ENCODE data around the gene HAS3. TPM values are rescaled to one million over a fixed set of nuclear protein-coding genes. Genes with fewer than 3 reads are reported as not detected.

The HAS3 gene
- total and polyA plus RNA-seq, 2 donors (not counting 3 experiments of a cell fraction or from before 2014, with no cell fraction given) = 1.5 to 1.8 TPM

DNA sequence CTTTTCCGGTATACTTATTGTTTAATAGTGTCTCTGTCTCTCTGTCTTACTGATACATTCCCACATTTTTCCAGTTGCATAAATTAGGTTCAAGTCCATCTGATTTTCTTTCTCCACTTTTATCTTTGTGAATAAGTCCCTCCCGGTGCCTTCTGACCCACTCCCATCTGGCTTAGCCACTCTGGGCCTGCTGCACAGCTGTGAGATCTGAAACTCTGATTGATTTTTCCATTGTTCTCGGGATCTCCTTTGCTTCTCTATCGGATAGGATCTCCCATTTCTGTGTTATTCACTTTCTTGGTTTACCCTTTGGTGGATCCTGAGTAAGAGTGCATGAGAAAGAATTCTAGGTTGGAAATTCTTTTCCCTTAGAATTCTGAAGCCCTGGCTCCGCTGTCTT lies 35.6 kb downstream of the HAS3 start:
- H4K20me1 ChIP-seq (replicated peaks; ENCODE audit: control insufficient read depth, extremely low read depth, insufficient read depth, low read length) = no peaks in the 10 kb centered on the region
- intact Hi-C loops (cut with micrococcal nuclease) = no loop called here
- no peak overlapping the region for H3K4me2 ChIP-seq (ENCODE audit: insufficient read depth, low read length)
- no peak overlapping the region for H2AFZ ChIP-seq (ENCODE audit: low read depth, low read length)
- BruUV-seq (replicated peaks) = no TSS peak
- H3K9me3 ChIP-seq (replicated peaks; ENCODE audit: control insufficient read depth, insufficient read depth, low read length) = no peaks in the 10 kb centered on the region
- POLR2A ChIA-PET = no interaction called here
- no peak overlapping the region for H3K4me3 ChIP-seq (replicated peaks in 1 of 3; ENCODE audit: insufficient read depth in 1 of 3, low read depth in 1 of 3, low read length in 3 of 3)
- no peaks in the 10 kb centered on the region for H3K9me1 ChIP-seq (replicated peaks; ENCODE audit: control insufficient read depth, extremely low read depth, insufficient read depth, low read length)
- H3K36me3 ChIP-seq (ENCODE audit: control insufficient read depth in 2 of 2, extremely low read depth in 1 of 2, insufficient read depth in 2 of 2, low read length in 2 of 2) = peaks cover 25 to 31% of the 10 kb centered on the region in 2 experiments
- no peaks in the 10 kb centered on the region for H3K27me3 ChIP-seq (ENCODE audit: control insufficient read depth in 2 of 2, insufficient read depth in 2 of 2, low read length in 2 of 2)
- peaks cover 22% of the 10 kb centered on the region for H3K79me2 ChIP-seq (ENCODE audit: control insufficient read depth, insufficient read depth, low read length)
- no peak overlapping the region for H3K9ac ChIP-seq (replicated peaks; ENCODE audit: extremely low read depth, insufficient read depth, low read length)
- DNase-seq (ENCODE audit: low read depth, low spot score) (no peak), FAIRE-seq (no peak)
- no peaks in the 10 kb centered on the region for H3K4me1 ChIP-seq (ENCODE audit: control insufficient read depth, extremely low read depth, insufficient read depth, low read length)
- dilution Hi-C loops (cut with MboI; ENCODE audit: extremely low pct_ligation_motif_present, low sequenced_read_pairs) = no loop called here
- H3K27ac ChIP-seq (ENCODE audit: insufficient read depth, low read depth, low read length) = no peak overlapping the region
- CTCF ChIA-PET = no interaction called here
- TF ChIP-seq FOS (IDR thresholded peaks at IDR 0.05; ENCODE audit: borderline replicate concordance, insufficient read depth, low read length) (no peak), GATA2 (IDR thresholded peaks at IDR 0.05; ENCODE audit: insufficient read depth, insufficient read length, low read depth, low read length) (no peak), POLR2A (IDR thresholded peaks at IDR 0.05; ENCODE audit: low read depth, low read length) (no peak), EZH2 (IDR thresholded peaks at IDR 0.05; ENCODE audit: borderline replicate concordance, low read depth, low read length, severe bottlenecking) (no peak), JUN (IDR thresholded peaks at IDR 0.05; ENCODE audit: borderline replicate concordance, insufficient read depth, insufficient read length, low read depth) (no peak), MYC (IDR thresholded peaks at IDR 0.05; ENCODE audit: low read depth, low read length) (no peak), POLR2AphosphoS5 (IDR thresholded peaks at IDR 0.05; ENCODE audit: insufficient read depth, low read depth, low read length) (no peak)
- TF ChIP-seq, protein P1, sequence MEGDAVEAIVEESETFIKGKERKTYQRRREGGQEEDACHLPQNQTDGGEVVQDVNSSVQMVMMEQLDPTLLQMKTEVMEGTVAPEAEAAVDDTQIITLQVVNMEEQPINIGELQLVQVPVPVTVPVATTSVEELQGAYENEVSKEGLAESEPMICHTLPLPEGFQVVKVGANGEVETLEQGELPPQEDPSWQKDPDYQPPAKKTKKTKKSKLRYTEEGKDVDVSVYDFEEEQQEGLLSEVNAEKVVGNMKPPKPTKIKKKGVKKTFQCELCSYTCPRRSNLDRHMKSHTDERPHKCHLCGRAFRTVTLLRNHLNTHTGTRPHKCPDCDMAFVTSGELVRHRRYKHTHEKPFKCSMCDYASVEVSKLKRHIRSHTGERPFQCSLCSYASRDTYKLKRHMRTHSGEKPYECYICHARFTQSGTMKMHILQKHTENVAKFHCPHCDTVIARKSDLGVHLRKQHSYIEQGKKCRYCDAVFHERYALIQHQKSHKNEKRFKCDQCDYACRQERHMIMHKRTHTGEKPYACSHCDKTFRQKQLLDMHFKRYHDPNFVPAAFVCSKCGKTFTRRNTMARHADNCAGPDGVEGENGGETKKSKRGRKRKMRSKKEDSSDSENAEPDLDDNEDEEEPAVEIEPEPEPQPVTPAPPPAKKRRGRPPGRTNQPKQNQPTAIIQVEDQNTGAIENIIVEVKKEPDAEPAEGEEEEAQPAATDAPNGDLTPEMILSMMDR (IDR thresholded peaks at IDR 0.05; ENCODE audit: extremely low read depth in 1 of 2, insufficient read depth in 1 of 2, low read depth in 1 of 2, low read length in 2 of 2) = no peak
- TF ChIP-seq, protein P2, sequence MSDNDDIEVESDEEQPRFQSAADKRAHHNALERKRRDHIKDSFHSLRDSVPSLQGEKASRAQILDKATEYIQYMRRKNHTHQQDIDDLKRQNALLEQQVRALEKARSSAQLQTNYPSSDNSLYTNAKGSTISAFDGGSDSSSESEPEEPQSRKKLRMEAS (IDR thresholded peaks at IDR 0.05; ENCODE audit: insufficient read depth, insufficient read length) = no peak
